Duodenal mucosa (tissue), 2 donors: ENCODE measurements around the gene TRIM25.

Source experiments
- H3K27ac ChIP-seq: one replicate; pipeline ENCODE4 v1.7.0; 2013; ENCODE audit warnings: low read depth, low read length
- H3K27me3 ChIP-seq, 2 donors: one replicate each; pipeline ENCODE4 v1.7.0; 2013; ENCODE audit warnings: low read length in 2 of 2, control low read depth in 1 of 2; ENCODE audit not compliant: insufficient read depth in 2 of 2, control insufficient read depth in 1 of 2
- H3K36me3 ChIP-seq, 2 donors: one replicate each; pipeline ENCODE4 v1.7.0; 2013; ENCODE audit warnings: low read length in 2 of 2, control low read depth in 1 of 2; ENCODE audit not compliant: insufficient read depth in 2 of 2, control insufficient read depth in 1 of 2
- H3K4me1 ChIP-seq, 2 donors: one replicate each; pipeline ENCODE4 v1.7.0; 2013; ENCODE audit warnings: low read length in 2 of 2, control low read depth in 1 of 2; ENCODE audit not compliant: insufficient read depth in 2 of 2, control insufficient read depth in 1 of 2
- H3K4me3 ChIP-seq, 2 donors: one replicate each; pipeline ENCODE4 v1.7.0; 2013; ENCODE audit warnings: low read length in 2 of 2, low read depth in 1 of 2
- H3K9ac ChIP-seq, 2 donors: one replicate each; pipeline ENCODE4 v1.7.0; 2013; ENCODE audit warnings: low read length in 2 of 2, low read depth in 1 of 2
- H3K9me3 ChIP-seq, 2 donors: one replicate each; pipeline ENCODE4 v1.7.0; 2013; ENCODE audit warnings: low read length in 2 of 2, control low read depth in 1 of 2; ENCODE audit not compliant: control insufficient read depth in 1 of 2

Gene TRIM25

DNA sequence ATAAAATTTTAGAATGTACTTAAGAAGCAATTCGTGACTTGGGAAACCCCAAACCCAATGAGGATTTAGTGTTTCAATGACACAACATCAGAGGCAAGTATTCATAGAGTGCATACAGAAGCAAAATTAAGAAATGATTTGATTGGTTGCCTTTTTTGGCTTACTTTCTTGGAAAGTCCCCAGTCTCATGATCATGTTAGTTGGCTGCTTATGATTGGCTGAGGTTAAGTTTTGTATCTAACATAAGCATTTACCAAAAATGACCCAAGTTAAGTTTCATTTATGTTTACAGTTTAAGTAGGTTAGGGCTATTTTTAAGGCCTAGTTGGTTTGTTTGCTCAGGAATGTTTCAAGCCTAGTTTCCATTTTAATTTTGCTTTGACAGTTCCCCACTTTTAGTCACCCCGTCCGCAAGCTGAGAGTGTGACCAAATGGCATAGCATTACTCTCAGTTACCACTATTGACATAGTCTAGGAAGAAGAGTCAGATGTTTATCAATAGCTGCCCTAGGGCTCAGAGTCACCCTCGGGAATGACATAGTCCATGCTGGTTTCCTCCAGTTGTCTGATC is 43.7 kb downstream of the TRIM25 start:
- Histone ChIP-seq H3K36me3 (no peaks in the 10 kb centered on the region), H3K27ac (no peak overlapping the region), H3K4me3 (no peak overlapping the region), H3K4me1 (peaks cover 8 to 11% of the 10 kb centered on the region in 2 donors), H3K27me3 (no peaks in the 10 kb centered on the region), H3K9ac (no peak overlapping the region), H3K9me3 (no peaks in the 10 kb centered on the region)

DNA sequence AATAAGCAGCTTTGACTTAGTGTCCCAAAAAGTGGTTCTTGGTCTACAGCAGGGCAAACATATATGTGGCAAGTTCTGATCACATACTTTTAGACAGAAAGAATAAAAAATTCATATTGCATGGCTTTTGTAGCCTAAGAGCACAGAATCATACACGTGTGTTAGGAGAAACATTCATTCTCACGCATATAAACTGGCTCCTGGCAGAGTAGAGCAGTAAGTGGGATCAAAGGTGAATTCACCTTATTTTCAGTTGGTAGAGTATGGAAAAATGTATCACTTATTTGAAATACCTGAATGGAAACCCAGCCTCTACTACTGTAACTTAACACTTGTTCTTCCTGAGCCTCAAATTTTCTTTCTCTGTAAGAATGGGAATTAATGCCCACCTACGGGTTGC is 45.1 kb downstream of the TRIM25 start:
- Histone ChIP-seq H3K9me3 (no peaks in the 10 kb centered on the region), H3K4me1 (peaks cover 8 to 11% of the 10 kb centered on the region in 2 donors), H3K4me3 (no peak overlapping the region), H3K9ac (no peak overlapping the region), H3K36me3 (no peaks in the 10 kb centered on the region), H3K27ac (no peak overlapping the region), H3K27me3 (no peaks in the 10 kb centered on the region)

DNA sequence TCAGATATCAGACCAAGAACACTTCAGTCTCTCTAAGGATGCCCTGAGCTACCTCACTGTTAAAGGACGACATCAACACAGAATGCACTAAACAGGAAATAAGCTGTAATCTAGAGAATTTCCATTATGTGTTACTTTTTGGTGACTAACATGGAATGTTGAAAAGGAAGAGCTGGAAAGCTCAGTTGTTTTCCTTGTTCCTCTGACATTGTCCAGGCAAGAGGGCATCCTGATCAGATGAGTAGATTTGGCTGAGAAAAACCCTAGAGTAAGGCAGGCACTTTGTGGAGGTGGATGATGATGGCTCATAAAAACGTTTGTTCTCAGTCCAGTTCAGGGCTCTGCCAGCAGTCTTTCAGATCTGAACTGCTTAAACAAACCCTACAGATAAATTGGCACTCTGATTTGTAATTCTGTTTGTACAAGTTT is 45.9 kb downstream of the TRIM25 start:
- Histone ChIP-seq H3K4me1 (peaks cover 8 to 11% of the 10 kb centered on the region in 2 donors), H3K9me3 (no peaks in the 10 kb centered on the region)

DNA sequence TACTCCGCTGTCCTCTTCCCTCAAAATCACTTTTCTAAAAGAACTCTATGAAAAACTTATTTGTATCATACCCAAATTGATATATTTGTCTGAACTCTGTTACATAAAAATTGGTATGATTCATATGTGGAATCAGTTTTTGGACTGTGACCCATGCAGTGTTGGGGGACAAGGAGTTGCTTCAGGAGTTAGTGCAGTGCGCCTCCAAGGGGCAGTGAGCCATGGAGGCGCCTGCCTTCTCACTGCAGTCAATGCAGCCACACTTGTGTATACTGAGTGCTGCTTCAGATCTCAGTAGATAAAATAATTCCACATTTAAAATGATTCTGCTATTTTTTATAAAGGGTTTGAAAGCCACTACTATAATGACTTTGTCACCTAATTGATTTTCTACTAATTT is 47.4 kb downstream of the TRIM25 start:
- Histone ChIP-seq H3K9me3 (no peaks in the 10 kb centered on the region), H3K27me3 (no peaks in the 10 kb centered on the region), H3K4me1 (peaks cover 8 to 11% of the 10 kb centered on the region in 2 donors), H3K27ac (no peak overlapping the region), H3K9ac (no peak overlapping the region), H3K36me3 (peaks cover 0 to 14% of the 10 kb centered on the region in 2 donors), H3K4me3 (no peak overlapping the region)

More for the DNA sequence above, 45.9 kb downstream of the TRIM25 start:
- H3K27ac ChIP-seq = no peak overlapping the region
- H3K27me3 ChIP-seq = no peaks in the 10 kb centered on the region
- peaks cover 0 to 2% of the 10 kb centered on the region in 2 donors for H3K36me3 ChIP-seq
- no peak overlapping the region for H3K9ac ChIP-seq
- no peak overlapping the region for H3K4me3 ChIP-seq

DNA sequence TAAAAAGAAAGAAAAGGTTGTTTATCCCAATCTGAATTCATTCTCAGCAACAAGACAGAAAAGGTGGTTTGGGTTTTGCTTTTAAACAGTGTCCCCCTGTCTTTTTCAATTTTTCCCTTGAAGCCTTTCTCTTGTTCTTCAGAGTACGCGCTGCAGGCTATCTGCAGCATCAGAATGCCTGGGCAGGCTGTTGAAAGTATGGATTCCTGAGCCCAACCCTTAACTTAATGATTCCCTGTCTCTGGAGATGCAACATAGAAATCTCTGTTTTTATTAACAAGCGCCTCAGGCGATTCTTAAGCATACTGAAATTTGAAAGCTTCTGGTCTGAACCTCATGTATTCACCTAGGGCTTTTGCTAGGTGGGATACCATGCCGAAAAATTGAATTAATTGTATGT is 47.8 kb downstream of the TRIM25 start:
- H3K27me3 ChIP-seq = no peaks in the 10 kb centered on the region
- peaks cover 0 to 18% of the 10 kb centered on the region in 2 donors for H3K36me3 ChIP-seq
- peaks cover 8 to 11% of the 10 kb centered on the region in 2 donors for H3K4me1 ChIP-seq
- no peak overlapping the region for H3K9ac ChIP-seq
- no peak overlapping the region for H3K27ac ChIP-seq
- no peak overlapping the region for H3K4me3 ChIP-seq
- no peaks in the 10 kb centered on the region for H3K9me3 ChIP-seq

DNA sequence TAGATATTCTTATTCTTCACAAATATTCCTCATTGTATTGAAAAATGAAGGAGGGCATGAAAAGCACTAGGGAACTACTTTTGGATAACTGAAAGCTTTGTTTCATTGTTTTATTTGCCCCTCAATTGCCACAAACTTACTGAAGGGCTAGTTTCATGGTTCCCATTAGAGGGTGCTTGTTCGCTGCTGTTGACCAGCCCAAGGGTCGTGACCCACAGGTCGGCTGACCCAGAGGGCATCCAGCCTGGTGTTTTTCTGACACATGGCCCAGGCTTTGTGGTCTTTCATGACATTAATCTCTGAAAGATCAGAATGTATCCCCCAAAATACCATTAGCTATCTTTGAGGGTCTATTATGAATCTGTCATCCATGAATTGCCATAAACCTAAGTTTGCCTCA is 49.9 kb downstream of the TRIM25 start:
- Histone ChIP-seq H3K27ac (no peak overlapping the region), H3K9me3 (no peaks in the 10 kb centered on the region), H3K9ac (no peak overlapping the region), H3K27me3 (no peaks in the 10 kb centered on the region), H3K4me1 (peaks cover 8 to 11% of the 10 kb centered on the region in 2 donors), H3K36me3 (peaks cover 3 to 21% of the 10 kb centered on the region in 2 donors), H3K4me3 (no peak overlapping the region)

DNA sequence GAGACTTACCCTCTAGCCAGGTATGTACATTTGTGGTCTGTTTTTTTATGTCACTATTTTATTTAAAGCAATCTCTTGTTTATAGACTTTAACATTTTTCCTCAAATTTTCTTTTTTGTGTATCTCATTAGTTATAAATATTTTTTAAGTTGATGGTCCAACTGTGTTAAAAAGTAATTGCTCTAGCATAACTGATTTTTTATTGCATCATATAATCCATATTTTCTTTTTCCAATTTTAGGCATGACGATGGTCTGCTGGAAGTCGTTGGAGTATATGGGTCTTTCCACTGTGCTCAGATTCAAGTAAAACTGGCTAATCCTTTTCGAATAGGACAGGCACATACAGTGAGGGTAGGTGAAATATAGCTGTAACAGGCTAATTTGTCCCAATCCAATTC is 52.0 kb downstream of the TRIM25 start:
- Histone ChIP-seq H3K9ac (no peak overlapping the region), H3K4me3 (no peak overlapping the region), H3K9me3 (no peaks in the 10 kb centered on the region), H3K27ac (no peak overlapping the region), H3K36me3 (peaks cover 7 to 27% of the 10 kb centered on the region in 2 donors), H3K4me1 (no peaks in the 10 kb centered on the region), H3K27me3 (no peaks in the 10 kb centered on the region)

DNA sequence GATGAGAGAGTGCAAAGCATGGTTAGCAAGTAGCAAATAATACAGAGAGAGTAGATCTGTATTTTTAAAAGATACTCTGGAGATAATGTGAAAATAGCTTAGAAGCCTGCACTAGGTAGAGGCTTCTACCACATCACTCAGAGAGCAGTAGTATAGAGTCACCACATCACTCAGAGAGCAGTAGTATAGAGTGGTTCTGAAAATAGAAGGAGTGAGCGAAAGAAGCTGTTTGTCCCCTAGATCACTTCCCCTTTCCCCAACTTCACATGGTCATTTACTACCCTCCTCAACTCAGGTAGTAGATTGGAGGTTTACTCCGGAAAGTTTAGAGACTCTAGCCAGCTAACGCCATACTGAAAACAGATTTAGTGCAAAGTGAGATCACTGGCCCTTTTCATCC is 62.8 kb downstream of the TRIM25 start:
- H3K27ac ChIP-seq = no peak overlapping the region
- H3K9ac ChIP-seq = no peak overlapping the region
- H3K4me3 ChIP-seq = no peak overlapping the region
- no peaks in the 10 kb centered on the region for H3K9me3 ChIP-seq
- H3K36me3 ChIP-seq = peaks cover 3 to 23% of the 10 kb centered on the region in 2 donors
- no peaks in the 10 kb centered on the region for H3K4me1 ChIP-seq
- H3K27me3 ChIP-seq = no peaks in the 10 kb centered on the region

DNA sequence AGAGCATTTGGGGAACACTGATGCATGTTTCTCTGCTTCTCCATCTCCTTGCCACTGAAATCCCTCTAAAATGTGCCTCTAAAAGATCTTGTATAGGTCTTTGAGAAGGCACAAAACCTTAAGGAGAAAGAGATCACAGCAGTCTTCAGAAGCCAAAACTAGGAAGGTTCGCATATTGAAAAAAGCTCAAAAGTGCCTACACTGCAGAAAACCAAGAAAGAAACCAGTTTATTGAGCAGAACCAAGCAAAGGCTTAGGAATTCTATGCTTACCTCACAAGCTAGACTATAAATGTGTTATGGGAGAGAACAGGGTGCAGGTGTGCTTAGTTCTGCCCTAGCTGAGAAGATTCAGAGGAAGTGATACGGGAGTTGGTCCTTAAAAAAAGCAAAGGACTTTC is 63.3 kb downstream of the TRIM25 start:
- no peak overlapping the region for H3K9ac ChIP-seq
- H3K9me3 ChIP-seq = no peaks in the 10 kb centered on the region
- H3K36me3 ChIP-seq = peaks cover 3 to 22% of the 10 kb centered on the region in 2 donors
- H3K4me3 ChIP-seq = no peak overlapping the region
- no peak overlapping the region for H3K27ac ChIP-seq
- H3K27me3 ChIP-seq = no peaks in the 10 kb centered on the region
- H3K4me1 ChIP-seq = no peaks in the 10 kb centered on the region

DNA sequence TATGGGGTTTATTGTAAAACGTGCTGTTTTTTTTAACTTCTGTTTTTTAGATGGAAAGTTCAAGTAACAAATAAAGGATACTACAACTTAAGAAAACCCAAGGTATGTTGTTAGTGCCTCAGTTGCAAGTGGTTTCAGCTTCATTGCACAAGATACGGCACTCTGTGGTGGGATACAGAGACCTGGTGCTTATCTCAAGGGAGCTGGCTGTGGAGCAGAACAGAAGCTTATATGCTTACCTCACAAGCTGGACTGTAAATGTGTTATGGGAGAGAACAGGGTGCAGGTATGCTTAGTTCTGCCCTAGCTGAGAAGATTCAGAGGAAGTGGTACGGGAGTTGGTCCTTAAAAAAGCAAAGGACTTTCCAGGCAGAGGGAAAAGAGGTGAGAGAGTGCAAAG is 64.7 kb downstream of the TRIM25 start:
- Histone ChIP-seq H3K36me3 (peaks cover 3 to 22% of the 10 kb centered on the region in 2 donors), H3K27ac (no peak overlapping the region), H3K4me3 (no peak overlapping the region), H3K4me1 (no peaks in the 10 kb centered on the region), H3K27me3 (no peaks in the 10 kb centered on the region), H3K9ac (no peak overlapping the region), H3K9me3 (no peaks in the 10 kb centered on the region)

DNA sequence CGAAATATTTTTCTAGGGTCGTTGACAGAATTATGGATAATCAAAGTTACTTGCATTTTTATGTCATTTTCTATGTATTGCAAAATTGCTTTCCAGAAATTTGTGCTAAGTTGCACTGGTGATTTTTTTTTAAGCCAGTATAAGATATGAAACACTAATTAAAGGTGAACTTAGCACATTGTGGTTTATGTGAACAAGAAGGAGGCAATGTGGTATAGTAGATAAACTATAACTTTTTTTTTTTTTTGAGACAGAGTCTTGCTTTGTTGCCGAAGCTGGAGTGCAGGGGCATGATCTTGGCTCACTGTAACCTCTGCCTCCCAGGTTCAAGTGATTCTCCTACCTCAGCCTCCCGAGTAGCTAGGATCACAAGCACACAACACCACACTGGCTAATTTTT is 66.7 kb downstream of the TRIM25 start:
- Histone ChIP-seq H3K9me3 (no peaks in the 10 kb centered on the region), H3K9ac (no peak overlapping the region), H3K27ac (no peak overlapping the region), H3K27me3 (no peaks in the 10 kb centered on the region), H3K4me1 (no peaks in the 10 kb centered on the region), H3K4me3 (no peak overlapping the region), H3K36me3 (peaks cover 3 to 22% of the 10 kb centered on the region in 2 donors)
